WERI-Rb-1 (cell line): ENCODE measurements around the gene AKIRIN2.

Experiments
- DNase-seq: peaks from one replicate; pipeline ENCODE4 v3.0.0-alpha.2; 2020
- H3K27ac ChIP-seq: fragments of 250-450 bp; sonication (Bioruptor Pico); 2 replicates; pipeline ENCODE4 v1.5.1; 2020; ENCODE audit warnings: mild to moderate bottlenecking, moderate library complexity
- H3K27me3 ChIP-seq: fragments of 250-450 bp; sonication (Bioruptor Pico); 2 replicates; pipeline ENCODE4 v1.5.1; 2021; ENCODE audit warnings: mild to moderate bottlenecking, low read depth, moderate library complexity; ENCODE audit not compliant: insufficient read depth, severe bottlenecking
- H3K36me3 ChIP-seq: fragments of 250-450 bp; sonication (Bioruptor Pico); 2 replicates; pipeline ENCODE4 v1.5.1; 2020; ENCODE audit warnings: mild to moderate bottlenecking, moderate library complexity
- H3K4me3 ChIP-seq: 2 replicates; pipeline ENCODE4 v1.5.1; 2011; ENCODE audit warnings: low read depth, mild to moderate bottlenecking, control low read depth, low read length
- H3K9me3 ChIP-seq: fragments of 250-450 bp; sonication (Bioruptor Pico); 2 replicates; pipeline ENCODE4 v1.5.1; 2021; ENCODE audit warnings: mild to moderate bottlenecking, moderate library complexity; ENCODE audit not compliant: severe bottlenecking
- CTCF ChIP-seq: IDR thresholded peaks from 2 replicates; pipeline ENCODE4 v1.5.1; 2011; ENCODE audit warnings: low read depth, mild to moderate bottlenecking, control low read depth, inconsistent platforms, low read length

The AKIRIN2 gene

GRCh38 chr6:87671555-87672029 lies 30.4 kb downstream of the AKIRIN2 start:
- TF ChIP-seq CTCF, result no peak
- no peak for DNase-seq
- H3K27ac ChIP-seq, result no peak overlapping the region
- no peak overlapping the region for H3K4me3 ChIP-seq
- no peaks in the 10 kb centered on the region for H3K9me3 ChIP-seq
- peaks cover 50% of the 10 kb centered on the region for H3K36me3 ChIP-seq
- no peaks in the 10 kb centered on the region for H3K27me3 ChIP-seq

GRCh38 chr6:87670707-87671106 lies 31.3 kb downstream of the AKIRIN2 start:
- H3K27ac ChIP-seq, result no peak overlapping the region
- H3K27me3 ChIP-seq, result no peaks in the 10 kb centered on the region
- no peak overlapping the region for H3K4me3 ChIP-seq
- H3K36me3 ChIP-seq, result peaks cover 50% of the 10 kb centered on the region
- DNase-seq, result no peak
- no peaks in the 10 kb centered on the region for H3K9me3 ChIP-seq
- no peak for TF ChIP-seq CTCF

DNA sequence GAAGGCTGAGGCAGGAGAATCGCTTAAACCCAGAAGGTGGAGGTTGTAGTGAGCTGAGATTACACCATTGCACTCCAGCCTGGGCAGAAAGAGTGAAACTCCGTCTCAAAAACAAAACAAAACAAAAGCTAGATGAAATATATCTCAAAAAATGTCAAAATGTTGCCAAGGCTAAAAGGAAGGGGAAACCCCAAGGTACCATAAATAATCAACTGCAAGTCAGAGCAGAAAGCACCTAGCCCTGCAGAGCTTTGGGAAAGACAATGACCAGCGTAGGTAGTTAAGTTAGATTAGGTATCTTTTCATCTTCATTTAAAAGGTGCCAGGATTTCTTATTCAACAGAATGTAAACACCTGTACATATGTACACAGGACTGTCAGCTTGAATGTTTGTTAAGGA lies 33.0 kb downstream of the AKIRIN2 start:
- Histone ChIP-seq H3K36me3 (peaks cover 45% of the 10 kb centered on the region), H3K9me3 (no peaks in the 10 kb centered on the region), H3K27ac (no peak overlapping the region), H3K4me3 (no peak overlapping the region), H3K27me3 (no peaks in the 10 kb centered on the region)
- no peak for TF ChIP-seq CTCF
- DNase-seq, result no peak

GRCh38 chr6:87668013-87668412 lies 34.0 kb downstream of the AKIRIN2 start:
- H3K4me3 ChIP-seq, result no peak overlapping the region
- no peaks in the 10 kb centered on the region for H3K27me3 ChIP-seq
- TF ChIP-seq CTCF, result no peak
- H3K36me3 ChIP-seq, result peaks cover 38% of the 10 kb centered on the region
- no peak overlapping the region for H3K27ac ChIP-seq
- DNase-seq, result no peak
- no peaks in the 10 kb centered on the region for H3K9me3 ChIP-seq

DNA sequence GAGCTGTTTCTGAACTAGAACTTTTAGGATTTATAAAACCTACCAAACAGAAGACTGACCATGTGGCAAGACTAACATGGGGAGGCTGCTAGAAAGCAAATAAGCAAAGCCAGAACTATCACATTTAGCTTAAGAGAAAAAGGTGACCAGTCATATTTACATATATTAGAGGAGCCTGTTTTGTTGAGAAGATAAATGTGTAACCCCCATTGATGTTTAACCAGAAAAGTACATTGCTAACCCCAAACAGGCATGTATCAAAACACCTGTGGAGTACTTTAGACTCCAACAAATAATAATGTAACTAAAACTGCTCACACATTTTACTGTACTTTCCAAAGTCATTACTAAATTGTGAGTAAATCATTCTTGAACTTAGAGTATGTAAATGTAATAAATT lies 35.0 kb downstream of the AKIRIN2 start:
- Histone ChIP-seq H3K27ac (no peak overlapping the region), H3K36me3 (peaks cover 30% of the 10 kb centered on the region), H3K9me3 (no peaks in the 10 kb centered on the region), H3K27me3 (no peaks in the 10 kb centered on the region), H3K4me3 (no peak overlapping the region)
- no peak for TF ChIP-seq CTCF
- no peak for DNase-seq

DNA sequence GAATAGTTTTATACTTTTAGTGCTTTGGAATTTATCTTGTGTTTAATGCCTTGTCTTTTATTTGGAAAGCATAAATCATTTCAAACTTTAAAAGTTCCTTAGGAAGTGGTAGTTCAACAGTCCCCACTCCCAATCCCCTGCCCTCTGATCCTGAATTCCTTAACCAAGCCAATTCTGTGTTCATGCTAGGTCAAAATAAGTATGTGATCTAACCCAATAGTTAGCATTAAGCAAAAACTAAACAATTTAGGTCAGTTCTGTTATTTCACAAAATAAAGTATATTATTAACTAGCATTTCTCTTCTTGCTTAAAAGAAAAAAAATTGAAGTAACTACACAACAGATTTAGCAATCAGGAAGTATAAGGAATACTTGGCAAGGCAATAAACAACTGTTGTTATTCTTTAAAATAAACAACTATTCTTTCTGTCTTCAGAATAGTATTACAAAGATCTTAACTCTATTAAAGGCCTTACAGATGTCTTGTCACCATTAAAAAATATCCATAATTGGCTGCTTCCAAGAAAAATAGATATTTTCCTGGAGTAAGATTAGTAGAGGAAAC lies 37.0 kb downstream of the AKIRIN2 start:
- no peaks in the 10 kb centered on the region for H3K27me3 ChIP-seq
- peaks cover 25% of the 10 kb centered on the region for H3K36me3 ChIP-seq
- no peak overlapping the region for H3K4me3 ChIP-seq
- no peaks in the 10 kb centered on the region for H3K9me3 ChIP-seq
- H3K27ac ChIP-seq, result no peak overlapping the region
- no peak for TF ChIP-seq CTCF
- DNase-seq, result no peak
